HFF-Myc (cell line): ENCODE data around the gene TNFAIP1.

Experiments used
- DNase-seq: peaks from one replicate; pipeline ENCODE4 v3.0.0-alpha.2; 2011; ENCODE audit warnings: low read depth; ENCODE audit errors: extremely low read depth
- H3K4me3 ChIP-seq: replicated peaks from 2 replicates; pipeline ENCODE4 v1.5.1; 2011; ENCODE audit warnings: low read depth, mild to moderate bottlenecking, control low read depth, low read length
- TF ChIP-seq, protein P1 (sequence below): IDR thresholded peaks from 2 replicates; pipeline ENCODE4 v1.5.1; 2012; ENCODE audit warnings: mild to moderate bottlenecking, low read depth, low read length, control low read depth; ENCODE audit errors: missing control alignments

Gene TNFAIP1

GRCh38 chr17:28370744-28371103, 35.2 kb downstream of the TNFAIP1 start:
- TF ChIP-seq, protein P1, sequence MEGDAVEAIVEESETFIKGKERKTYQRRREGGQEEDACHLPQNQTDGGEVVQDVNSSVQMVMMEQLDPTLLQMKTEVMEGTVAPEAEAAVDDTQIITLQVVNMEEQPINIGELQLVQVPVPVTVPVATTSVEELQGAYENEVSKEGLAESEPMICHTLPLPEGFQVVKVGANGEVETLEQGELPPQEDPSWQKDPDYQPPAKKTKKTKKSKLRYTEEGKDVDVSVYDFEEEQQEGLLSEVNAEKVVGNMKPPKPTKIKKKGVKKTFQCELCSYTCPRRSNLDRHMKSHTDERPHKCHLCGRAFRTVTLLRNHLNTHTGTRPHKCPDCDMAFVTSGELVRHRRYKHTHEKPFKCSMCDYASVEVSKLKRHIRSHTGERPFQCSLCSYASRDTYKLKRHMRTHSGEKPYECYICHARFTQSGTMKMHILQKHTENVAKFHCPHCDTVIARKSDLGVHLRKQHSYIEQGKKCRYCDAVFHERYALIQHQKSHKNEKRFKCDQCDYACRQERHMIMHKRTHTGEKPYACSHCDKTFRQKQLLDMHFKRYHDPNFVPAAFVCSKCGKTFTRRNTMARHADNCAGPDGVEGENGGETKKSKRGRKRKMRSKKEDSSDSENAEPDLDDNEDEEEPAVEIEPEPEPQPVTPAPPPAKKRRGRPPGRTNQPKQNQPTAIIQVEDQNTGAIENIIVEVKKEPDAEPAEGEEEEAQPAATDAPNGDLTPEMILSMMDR: no peak
- DNase-seq: no peak
- H3K4me3 ChIP-seq: peak overlapping the region; percentile 70; the same call in 1 of the 2 replicates

- TF ChIP-seq, protein P1: no peak
- peak; percentile 63 for DNase-seq
- peak within 1 kb of the TSS; percentile 70 for H3K4me3 ChIP-seq
Measured at GRCh38 chr17:28371245-28372202, 36.0 kb downstream of the TNFAIP1 start, which contains the start of gene SARM1. SARM1 (plus strand) TSS chr17:28371694; CDS start chr17:28372033, 339 bp downstream.

- peak overlapping the region; percentile 70 for H3K4me3 ChIP-seq
- TF ChIP-seq, protein P1: no peak
- DNase-seq: no peak
Measured at GRCh38 chr17:28372203-28372944, 36.8 kb downstream of the TNFAIP1 start.

GRCh38 chr17:28372945-28373274, 37.3 kb downstream of the TNFAIP1 start:
- no peak for DNase-seq
- peak overlapping the region; percentile 70 for H3K4me3 ChIP-seq
- TF ChIP-seq, protein P1: no peak

GRCh38 chr17:28379814-28380801, 44.5 kb downstream of the TNFAIP1 start:
- no peak for DNase-seq
- no peak overlapping the region for H3K4me3 ChIP-seq
- TF ChIP-seq, protein P1: no peak

DNA sequence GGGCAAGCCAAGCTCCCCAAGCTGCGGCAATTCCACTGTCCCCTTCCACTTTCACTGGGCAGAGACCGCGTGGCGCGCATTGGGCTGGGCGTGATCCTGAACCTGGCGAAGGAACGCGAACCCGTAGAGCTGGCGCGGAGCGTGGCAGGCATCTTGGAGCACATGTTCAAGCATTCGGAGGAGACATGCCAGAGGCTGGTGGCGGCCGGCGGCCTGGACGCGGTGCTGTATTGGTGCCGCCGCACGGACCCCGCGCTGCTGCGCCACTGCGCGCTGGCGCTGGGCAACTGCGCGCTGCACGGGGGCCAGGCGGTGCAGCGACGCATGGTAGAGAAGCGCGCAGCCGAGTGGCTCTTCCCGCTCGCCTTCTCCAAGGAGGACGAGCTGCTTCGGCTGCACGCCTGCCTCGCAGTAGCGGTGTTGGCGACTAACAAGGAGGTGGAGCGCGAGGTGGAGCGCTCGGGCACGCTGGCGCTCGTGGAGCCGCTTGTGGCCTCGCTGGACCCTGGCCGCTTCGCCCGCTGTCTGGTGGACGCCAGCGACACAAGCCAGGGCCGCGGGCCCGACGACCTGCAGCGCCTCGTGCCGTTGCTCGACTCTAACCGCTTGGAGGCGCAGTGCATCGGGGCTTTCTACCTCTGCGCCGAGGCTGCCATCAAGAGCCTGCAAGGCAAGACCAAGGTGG, 45.7 kb downstream of the TNFAIP1 start:
- DNase-seq: no peak
- H3K4me3 ChIP-seq: no peak overlapping the region
- TF ChIP-seq, protein P1: no peak
